HG03520 (cell line): Measurements from ENCODE around the gene GLYR1.
A peak's percentile ranks its signal among the peaks of the same experiment; 100 is the strongest.

Experiments used
- ATAC-seq: cut with Tn5 transposase; IDR thresholded peaks from one replicate; pipeline ENCODE4 v1.9.1; 2021; ENCODE audit warnings: mild to moderate bottlenecking, moderate library complexity; ENCODE audit not compliant: unreplicated experiment

Gene GLYR1

DNA sequence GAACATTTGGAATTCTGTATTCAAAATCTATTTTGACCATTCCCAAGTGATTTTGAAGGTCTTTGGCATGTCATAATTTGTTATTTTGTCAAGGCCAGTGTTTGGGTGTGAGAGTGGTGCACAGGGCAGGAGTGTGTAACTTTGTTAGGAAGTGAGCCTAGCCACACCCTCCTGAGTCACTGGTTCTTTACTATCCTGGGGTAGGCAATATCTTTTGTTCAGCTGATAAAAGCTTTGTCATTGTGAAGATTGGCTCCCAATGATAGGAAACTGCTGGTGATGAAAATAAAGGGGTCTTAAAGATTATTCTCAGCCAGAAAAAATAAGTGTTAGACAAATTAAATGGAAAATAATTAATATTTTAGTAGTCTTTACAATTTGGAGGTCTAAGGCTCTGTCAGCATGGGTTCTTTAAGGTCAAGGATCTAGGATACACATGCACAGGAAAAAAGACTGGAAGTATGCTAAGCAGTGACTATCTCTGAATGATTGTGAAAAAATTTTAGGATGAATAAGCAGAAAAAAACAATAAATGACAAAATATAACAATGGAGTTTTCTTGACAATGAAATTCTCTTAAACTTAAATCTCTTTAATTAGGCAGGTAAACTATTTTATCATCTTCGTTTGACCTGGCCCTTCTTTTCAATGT lies 5.3 kb upstream of the GLYR1 start:
- ATAC-seq: no peak

DNA sequence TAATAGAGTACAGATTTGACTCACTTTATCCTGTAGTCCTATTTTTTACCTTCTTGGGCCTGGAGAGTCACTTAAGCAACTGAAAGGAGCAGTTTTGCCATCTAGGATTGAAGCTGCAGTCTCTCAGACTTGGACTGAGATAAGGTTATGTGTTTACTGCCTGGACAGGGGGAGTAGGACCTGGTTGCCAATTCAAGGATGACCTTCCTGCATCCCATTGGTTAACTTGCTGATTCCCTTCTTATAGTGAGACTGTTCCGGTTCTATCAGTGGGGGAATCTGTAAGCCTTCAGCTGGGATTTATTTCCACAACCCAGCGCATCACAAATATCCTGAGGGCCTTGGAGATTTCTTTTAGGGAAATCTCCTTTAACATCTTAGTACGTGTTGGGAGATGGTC lies 3.1 kb upstream of the GLYR1 start:
- ATAC-seq: no peak

DNA sequence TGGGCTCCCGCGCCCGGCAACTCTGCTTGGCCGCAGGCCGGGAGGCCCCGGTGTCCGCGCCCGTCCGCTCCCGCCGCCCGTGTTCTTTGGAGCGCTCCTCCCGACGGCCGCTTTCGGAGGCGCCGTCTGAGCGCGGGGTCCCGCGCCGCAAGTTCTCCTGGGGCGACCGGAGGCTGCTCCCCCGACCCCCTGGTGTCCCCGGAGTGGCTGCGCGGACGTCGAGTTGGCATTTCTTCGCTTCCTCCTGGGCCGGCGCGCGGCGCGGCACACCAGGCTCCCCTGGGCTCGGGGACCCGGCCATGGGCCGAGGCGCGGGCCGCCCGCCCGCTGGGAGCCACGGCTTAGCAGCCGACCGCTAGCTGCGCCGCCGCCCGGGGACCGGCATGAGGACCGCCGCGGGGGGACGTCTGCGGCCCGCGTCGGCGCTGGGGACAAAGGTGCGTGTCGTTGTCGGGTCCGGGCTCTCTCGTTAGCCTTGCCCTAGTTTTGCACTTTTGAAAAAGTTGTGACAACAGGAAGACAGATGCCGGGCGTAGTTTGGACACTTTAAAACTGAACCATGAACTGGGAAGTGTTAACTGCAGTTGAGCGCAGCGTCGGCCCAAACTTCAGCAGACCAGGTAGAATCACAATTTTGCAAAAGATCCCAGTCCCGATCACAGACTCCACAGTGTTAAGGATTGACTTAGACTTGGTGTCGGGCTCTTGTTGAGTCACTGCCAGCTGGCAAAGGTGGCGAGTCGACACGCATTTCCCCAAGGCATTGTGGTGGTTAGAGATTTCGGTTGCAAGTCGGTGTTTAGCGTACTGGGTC lies 893 bp upstream of the GLYR1 start:
- no peak for ATAC-seq

DNA sequence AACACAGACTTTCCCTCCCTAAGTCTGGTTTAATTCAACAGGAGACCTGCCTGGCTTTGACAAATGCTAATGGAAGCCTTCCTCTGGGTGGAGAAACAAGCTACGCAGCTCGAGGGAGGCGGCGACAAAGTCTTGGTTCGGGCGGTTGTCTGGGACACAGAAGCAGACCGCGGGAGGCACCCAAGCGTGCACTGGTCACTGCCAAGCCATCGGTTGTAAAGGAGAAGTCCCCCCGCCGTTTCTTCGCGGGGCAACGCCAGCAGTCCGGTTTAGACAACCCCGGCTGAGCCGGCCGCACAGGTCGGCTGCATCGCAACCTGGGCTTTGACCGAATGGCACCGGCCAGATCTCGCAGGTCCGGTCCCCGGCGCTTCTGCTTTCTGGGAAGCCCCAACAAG lies 586 bp downstream of the GLYR1 start:
- ATAC-seq: peak; percentile 11

DNA sequence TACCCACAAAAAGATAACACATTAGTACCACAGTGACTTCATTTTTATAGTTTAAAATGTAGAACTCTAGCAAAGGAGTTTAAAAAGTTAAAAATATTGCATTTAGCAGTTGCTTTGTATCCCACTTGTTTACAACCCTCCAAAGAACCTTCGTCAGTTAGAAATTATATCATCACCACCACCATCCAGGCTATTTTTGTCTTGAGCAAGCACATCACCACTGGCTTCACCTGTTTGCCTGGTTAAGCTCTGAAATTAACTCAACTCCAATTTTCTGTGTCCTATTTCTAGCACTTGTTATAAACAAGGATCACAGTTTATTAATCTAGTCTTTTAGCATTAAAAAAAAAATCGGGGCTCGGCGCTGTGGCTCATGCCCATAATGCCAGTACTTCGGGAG lies 6.1 kb downstream of the GLYR1 start:
- ATAC-seq: no peak

DNA sequence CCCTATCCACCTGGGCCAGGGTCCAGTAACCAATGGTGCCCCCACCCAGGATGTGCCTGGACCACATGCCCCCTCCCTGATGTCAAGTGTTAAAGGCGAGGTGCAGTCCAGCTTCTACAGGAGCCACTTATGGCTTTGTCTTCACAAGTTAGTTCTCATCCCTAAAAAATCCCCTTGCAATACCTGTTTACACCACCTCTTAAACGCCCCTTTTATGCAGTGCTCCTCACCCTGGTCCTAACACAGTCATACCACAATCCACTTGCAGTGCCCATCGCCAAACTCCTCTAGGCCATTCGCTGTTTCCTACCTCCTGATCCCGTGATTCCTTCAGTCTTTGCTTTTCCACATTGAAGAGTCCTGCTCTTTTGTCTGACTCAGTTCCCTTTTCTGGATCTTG lies 7.1 kb downstream of the GLYR1 start:
- ATAC-seq: no peak

DNA sequence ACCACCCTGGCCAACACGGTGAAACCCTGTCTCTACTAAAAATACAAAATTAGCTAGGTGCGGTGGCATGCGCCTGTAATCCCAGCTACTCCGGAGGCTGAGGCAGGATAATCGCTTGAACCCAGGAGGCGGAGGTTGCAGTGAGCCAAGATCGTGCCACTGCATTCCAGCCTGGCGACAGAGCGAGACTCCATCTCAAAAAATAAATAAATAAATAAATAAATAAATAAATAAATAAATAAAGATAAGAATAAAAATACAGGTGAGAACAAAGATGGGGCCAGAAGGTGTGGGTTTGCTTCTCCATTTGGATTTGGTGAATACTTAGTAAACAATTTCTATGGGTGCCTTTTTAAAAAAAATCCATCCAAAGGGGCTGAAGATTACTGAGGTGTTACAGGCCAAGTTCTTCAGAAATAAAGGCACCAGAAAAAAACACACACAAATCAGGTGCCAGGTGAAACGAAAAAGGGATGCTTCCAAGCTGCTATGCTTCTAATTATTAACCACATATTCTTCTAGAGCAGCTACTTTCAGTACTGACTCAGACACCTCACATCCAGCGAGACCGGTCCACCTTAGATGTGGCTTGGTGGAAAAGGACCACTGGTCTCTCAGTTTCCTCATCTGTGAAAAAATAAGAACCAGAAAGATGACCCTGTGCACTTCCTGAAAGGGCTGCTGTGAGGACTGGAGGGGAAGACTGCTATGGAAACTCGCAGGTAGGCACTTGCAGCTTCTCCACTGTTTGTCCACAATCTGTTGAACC lies 9.2 kb downstream of the GLYR1 start:
- no peak for ATAC-seq

DNA sequence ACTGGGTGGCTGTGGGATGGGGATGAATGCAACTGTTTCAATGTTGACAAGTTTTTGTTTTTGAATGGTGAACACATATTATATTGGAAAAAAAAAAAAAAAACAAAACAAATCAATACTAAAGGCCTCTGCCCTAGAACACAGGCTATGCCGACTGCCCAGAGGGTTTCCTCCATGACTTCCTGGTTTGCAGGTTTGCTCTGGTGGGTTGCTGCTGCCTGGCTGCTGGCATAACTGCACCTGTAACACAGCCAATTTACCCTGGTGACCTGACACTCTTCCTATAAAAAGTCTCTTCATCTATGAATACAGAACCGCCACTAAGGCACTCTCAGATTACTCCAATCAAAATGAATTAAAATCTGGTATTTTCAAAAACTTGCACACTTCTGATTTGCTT lies 10.4 kb downstream of the GLYR1 start:
- ATAC-seq: no peak

DNA sequence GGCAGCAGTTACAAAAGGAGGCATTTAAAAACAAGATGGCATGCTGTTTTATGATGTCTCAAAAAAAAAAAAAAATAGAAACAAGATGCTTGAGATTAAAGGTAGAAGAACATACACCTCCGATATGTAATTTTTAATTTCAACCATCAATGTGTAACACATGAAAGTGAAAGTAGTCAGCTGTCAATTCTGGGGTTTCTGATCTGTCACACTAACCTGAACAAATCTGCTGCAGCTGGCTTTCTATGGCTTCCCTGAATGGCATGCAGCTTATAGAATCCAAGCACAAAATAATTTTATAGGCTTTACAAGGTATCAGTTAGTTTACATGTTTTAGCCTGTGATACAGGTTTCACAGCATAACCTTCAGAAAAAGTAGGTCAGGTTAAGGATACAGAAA lies 13.5 kb downstream of the GLYR1 start:
- no peak for ATAC-seq

DNA sequence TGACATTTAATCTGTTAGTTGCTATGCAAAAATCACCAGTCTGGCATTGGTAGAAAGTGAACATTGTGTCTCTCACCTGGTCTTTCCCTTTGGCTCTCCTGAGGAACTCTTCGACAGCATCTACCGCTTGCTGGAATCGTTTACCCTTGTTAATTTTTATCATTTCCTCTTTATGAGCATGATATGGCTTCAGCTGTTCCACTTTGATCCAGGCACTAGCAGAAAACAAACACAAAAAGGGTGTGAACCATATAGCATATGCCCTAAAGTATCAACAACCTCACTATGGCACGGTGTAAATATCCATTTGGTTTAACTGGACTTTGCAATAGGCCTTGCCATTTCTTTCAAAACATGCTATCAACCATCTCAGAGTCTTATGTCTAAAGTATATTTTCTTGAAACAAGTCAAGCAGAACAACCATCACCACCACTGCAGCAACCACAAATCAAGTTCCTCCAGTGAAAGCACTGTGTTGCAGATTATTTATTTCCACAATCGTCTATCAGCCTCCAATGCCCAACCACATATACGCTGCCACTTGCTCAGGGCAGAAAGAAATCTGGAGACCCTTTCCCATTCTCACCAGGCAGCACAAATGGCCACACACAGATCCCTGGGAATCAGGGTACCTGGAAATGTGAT lies 14.3 kb downstream of the GLYR1 start:
- ATAC-seq: no peak

DNA sequence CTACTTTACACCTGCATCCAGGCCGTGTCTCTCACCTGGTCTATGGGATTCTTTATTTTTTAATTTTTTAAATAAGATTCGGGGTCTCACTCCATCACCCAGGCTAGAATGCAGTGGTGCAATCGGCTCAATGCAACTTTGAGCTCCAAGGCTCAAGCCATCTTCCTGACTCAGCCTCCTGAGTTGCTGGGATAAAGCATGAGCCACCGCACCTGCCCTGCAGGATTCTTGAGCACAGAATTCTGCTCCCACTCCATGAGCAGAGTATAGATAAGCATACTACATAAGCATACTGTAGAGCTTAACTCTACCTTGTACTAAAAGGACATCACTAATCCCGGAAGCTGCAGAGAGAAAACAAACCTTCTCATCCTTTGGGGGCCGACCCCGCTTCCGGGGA lies 15.5 kb downstream of the GLYR1 start:
- no peak for ATAC-seq

DNA sequence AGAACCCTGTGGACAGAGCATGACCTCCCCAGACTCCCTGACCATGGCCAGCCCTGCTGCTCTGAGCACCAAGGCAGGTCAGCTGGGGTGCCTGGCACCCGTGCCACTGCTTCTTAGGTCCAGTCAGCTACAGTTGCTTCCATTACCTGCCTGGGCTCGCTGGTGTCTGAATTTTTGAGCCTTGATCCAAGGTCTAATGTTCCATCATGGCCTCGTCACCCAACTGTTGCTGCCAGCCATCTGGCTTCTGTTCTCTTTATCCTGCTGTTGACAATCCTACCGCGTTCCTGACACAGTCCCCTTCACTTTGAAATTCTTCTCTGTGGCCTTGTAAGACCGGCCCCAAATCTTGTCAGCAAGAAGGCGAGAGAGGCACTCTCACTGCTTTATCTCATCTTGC lies 16.7 kb downstream of the GLYR1 start:
- ATAC-seq: no peak

DNA sequence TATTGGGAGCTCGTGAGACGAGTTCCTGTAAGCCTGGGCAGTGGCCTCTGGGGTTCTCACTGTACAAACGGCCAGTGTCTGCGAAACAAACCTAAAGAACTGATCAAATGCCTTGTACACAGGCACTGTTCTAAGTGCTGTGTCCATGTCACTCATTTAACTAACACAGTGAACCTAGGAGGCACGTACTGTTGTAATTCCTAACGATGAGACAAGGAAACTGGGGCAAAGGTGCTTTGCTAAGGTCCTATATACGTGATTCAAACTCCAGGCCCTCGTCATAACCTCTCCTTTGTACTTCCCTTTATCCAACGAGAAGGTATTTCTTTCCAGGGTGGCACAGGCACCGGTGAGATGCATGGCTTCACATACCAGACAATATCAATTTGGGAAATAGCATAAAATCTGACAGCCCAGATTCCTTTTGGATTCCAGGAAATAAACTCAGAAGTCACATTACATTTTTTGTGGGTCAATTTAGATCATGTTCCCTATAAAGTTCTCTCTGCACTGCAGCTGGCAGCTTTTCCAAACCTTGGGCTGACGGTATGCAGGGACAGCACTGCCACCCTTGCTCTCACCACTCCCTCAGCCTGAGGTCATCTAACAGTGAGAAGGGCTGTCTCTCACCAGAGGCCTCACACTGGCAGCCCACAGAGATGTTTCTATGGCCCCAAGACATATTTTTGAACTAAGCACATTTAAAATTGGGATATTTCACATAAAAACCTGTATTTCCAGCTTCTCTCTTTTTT lies 18.3 kb downstream of the GLYR1 start:
- no peak for ATAC-seq

DNA sequence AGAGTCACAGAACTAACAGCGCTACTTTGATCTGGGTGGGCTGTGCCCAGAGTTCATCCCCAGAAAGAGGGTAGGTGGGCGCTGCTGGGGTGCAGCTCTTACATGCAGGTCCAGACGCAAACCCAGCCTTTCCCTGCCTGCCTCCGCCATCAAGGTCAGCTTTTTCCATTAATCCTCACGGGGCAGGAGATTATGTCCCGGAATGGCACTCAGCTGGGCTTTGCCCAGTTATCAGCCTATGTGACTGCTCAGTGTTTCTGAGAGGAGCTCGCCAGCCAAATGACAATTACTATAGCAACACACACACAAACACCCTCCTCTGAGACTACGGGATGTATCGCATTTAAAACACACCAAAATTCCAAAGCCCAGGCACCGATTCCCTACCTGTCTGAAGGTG lies 20.1 kb downstream of the GLYR1 start:
- no peak for ATAC-seq

DNA sequence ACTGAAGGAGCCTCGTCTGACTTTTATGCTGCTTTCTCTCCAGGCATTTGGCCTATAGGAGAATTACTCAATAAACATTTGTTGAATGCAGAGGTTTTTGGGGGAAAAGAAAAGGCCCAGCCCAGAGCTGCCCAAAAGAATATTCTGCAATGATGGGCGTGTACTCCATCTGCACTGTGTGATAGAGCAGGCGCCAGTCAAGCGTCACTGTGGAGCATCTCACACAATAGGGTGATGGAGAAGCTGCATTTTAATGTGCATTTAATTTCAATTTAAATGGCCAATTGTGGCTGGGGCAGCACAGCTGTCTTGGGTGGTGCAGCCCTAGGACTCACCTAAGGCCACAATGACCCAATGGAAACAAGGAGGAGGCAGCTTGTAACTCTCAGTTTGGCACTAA lies 20.6 kb downstream of the GLYR1 start:
- no peak for ATAC-seq

DNA sequence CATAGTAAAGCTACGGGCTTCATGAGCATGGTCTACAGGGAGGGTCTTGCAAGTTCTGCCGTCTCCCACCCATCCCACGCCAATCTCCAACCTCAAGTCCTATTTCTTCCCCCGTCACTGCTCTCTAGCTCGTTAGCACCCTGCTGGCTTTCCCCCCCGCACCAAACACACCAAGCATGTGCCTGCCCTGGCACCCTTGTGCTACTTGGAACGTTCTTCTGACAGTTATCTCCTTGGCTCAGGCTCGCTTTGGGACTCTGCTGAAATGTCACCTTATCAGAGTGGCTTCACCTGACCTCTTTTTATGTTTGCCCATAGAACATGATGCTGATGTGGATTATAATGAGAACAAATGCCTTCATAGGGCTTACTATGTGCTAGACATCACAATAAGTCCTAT lies 21.9 kb downstream of the GLYR1 start:
- ATAC-seq: no peak

DNA sequence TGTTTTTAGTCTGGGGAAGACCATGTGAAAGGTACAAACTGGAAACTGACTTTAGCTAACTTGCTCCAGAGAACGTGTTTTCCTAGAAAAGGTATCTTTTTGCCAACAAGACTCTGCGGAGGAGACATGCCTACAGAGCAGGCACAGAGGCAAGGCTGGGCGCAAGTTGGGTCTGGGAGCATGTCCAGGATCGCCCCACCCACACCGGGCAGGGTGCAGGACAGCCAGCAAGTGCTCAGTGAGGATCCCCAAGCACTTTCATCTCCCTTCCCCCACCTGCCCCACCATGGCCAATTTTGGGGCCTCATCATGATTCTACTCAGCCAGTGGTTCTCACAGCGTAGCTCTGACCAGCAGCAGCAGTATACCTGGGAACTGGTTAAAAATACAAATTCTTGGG lies 26.4 kb downstream of the GLYR1 start:
- no peak for ATAC-seq

DNA sequence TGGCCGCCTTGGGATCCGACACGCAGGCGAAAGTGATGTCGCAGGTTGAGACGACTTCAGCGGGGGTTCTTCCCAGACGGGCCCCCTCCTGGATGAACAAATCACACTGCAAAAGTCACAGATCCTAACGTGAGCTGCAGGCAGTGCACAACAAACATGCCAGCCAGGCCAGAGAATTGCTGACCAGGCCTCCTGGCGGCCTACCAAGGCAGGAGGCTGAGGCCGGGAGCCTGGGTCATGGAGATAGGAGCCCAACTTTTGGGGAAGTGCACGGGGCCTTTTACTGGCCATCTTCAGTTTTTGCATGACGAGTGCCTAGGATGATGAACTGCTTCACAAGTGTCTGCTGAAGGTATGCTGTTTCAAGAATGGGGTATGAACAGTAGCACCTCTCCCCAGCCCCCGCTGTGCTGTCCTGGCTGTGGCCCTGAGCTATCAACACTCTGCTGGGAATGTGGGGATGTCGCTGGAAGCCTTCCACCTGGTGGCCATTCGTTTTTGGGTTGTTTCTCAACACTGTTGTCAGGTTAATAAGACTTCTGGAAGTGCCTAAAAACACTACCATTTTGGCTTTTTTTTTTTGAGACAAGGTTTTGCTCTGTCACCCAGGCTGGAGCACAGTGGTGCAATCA lies 32.4 kb downstream of the GLYR1 start:
- ATAC-seq: no peak

DNA sequence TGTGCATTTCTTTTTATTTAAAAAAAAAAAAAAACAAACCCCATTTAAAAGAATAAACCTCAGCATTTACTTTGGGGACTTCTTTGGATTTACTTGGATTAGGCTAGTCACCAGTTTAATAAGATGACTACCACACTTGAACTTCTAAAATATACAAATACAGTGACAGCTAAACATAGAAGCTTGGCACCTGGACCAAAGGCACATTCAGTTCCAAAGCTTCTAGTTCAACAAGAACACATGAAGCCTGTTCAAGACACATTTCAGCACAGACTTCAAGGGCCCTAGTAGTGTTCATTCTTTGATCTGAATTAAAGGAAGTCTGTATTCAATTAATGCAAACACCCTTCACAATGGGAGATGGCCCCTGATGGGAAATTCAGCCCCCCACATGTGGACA lies 33.0 kb downstream of the GLYR1 start:
- ATAC-seq: no peak

DNA sequence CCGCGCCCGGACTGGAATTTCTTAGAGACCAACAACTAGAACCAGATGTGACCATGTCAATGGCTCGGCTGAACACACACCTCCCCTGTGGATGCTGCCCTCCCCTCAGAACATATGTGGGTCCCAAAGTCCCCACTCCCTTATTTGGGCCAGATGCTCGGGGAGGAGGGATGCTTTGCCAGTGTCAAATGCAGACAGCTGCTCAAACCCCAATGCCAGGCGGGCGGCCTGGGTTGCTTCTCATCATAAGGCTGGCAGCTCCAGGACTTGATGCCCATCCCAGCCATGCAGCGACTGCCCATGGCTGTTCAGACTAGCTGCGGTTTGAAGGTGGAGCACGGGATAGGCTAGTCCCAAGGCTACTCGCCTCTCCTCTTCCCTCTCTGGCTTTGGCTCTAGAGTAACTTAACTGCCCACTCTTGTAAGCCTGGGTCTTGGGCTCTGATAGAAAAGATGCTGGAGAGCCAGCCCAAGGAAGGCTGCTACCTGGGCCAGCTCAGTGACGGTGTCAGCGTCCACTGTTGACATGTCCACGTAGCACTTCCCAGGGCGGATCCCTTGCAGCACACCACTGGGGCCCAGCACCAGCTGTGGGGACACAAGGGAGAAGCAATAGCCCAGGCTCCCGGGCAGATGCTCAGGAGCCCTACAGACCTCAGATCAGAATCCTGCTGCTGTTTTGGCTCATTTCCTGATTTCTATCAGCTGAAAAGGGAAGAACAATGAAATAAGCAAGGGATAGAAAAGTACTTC lies 33.7 kb downstream of the GLYR1 start:
- ATAC-seq: no peak
